ENCODE measurements around the gene GLI1. TPM values are rescaled to one million over a fixed set of nuclear protein-coding genes. Genes with fewer than 3 reads are reported as not detected.

GLI1 gene
- total RNA-seq, 1 donor from 2014 or later, result 0.93 TPM

GRCh38 chr12:57487055-57487596 lies 27.5 kb downstream of the GLI1 start:
- Histone ChIP-seq H3K27ac (replicated peaks) (peak overlapping the region; percentile 78), H3K27me3 (ENCODE audit: low read depth) (peaks cover 12% of the 10 kb centered on the region), H3K9me3 (replicated peaks) (no peaks in the 10 kb centered on the region), H3K4me3 (peak overlapping the region; percentile 98), H3K4me1 (peaks cover 25% of the 10 kb centered on the region), H3K36me3 (peaks cover 33% of the 10 kb centered on the region)
- no peak for DNase-seq
- TF ChIP-seq CTCF (IDR thresholded peaks at IDR 0.05; ENCODE audit: borderline replicate concordance), result no peak
- intact Hi-C loops (cut with micrococcal nuclease), result no loop called here

- Histone ChIP-seq H3K4me1 (peaks cover 25% of the 10 kb centered on the region), H3K9me3 (replicated peaks) (no peaks in the 10 kb centered on the region), H3K27ac (replicated peaks) (peak within 1 kb of the TSS; percentile 78), H3K27me3 (ENCODE audit: low read depth) (peaks cover 5% of the 10 kb centered on the region), H3K36me3 (peaks cover 40% of the 10 kb centered on the region), H3K4me3 (peak within 1 kb of the TSS; percentile 98)
- DNase-seq, result peak; percentile 93
- no peak for TF ChIP-seq CTCF (IDR thresholded peaks at IDR 0.05; ENCODE audit: borderline replicate concordance)
- intact Hi-C loops (cut with micrococcal nuclease), result no loop called here
These were observed 28.2 kb downstream of the GLI1 start, which contains the start of gene MARS1 for GRCh38 chr12:57487597-57488401. TSS of gene MARS1 (plus strand) at chr12:57488068. CDS start at chr12:57488091, 23 bp downstream.

- Histone ChIP-seq H3K27me3 (ENCODE audit: low read depth) (no peaks in the 10 kb centered on the region), H3K4me1 (peaks cover 25% of the 10 kb centered on the region), H3K36me3 (peaks cover 42% of the 10 kb centered on the region), H3K27ac (replicated peaks) (peak overlapping the region; percentile 78), H3K4me3 (peak overlapping the region; percentile 98), H3K9me3 (replicated peaks) (no peaks in the 10 kb centered on the region)
- no peak for TF ChIP-seq CTCF (IDR thresholded peaks at IDR 0.05; ENCODE audit: borderline replicate concordance)
- DNase-seq, result no peak
- intact Hi-C loops (cut with micrococcal nuclease), result no loop called here
These were observed 29.0 kb downstream of the GLI1 start for GRCh38 chr12:57488402-57489156.

DNA sequence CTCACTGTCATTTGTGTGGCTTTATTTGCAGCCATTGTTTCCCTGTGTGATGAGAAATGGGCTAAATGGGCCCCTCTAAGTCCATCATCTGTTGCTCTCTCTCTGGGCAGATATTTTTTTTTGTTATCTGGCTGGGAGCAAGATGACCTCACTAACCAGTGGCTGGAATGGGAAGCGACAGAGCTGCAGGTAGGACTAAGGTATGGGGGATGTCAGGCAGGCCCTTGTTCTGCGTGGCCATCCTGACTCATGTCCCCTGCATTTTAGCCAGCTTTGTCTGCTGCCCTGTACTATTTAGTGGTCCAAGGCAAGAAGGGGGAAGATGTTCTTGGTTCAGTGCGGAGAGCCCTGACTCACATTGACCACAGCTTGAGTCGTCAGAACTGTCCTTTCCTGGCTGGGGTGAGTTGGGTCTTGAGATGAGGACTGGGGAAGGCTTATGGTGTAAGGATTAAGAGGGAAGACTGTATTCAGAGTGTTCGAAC lies 29.6 kb downstream of the GLI1 start:
- no peak for DNase-seq
- intact Hi-C loops (cut with micrococcal nuclease), result no loop called here
- no peaks in the 10 kb centered on the region for H3K27me3 ChIP-seq (ENCODE audit: low read depth)
- peaks cover 25% of the 10 kb centered on the region for H3K4me1 ChIP-seq
- no peak for TF ChIP-seq CTCF (IDR thresholded peaks at IDR 0.05; ENCODE audit: borderline replicate concordance)
- peak overlapping the region; percentile 98 for H3K4me3 ChIP-seq
- peaks cover 46% of the 10 kb centered on the region for H3K36me3 ChIP-seq
- H3K27ac ChIP-seq (replicated peaks), result no peak overlapping the region
- H3K9me3 ChIP-seq (replicated peaks), result no peaks in the 10 kb centered on the region

DNA sequence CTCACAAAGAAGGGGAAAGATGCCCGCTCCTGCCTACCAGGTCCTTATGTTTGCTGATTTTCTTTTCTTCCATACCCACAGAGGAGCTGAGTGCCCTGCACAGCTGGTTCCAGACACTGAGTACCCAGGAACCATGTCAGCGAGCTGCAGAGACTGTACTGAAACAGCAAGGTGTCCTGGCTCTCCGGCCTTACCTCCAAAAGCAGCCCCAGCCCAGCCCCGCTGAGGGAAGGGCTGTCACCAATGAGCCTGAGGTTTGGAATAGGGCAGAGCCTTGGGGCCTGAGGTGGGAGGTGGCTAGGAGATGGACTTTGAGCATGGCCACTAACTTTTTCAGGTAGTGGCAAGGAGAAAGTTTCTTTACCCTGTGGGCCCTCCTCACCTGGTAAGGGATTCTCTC lies 30.5 kb downstream of the GLI1 start:
- Histone ChIP-seq H3K27me3 (ENCODE audit: low read depth) (no peaks in the 10 kb centered on the region), H3K4me1 (peaks cover 25% of the 10 kb centered on the region), H3K36me3 (peaks cover 46% of the 10 kb centered on the region), H3K27ac (replicated peaks) (no peak overlapping the region), H3K9me3 (replicated peaks) (no peaks in the 10 kb centered on the region), H3K4me3 (no peak overlapping the region)
- intact Hi-C loops (cut with micrococcal nuclease), result no loop called here
- TF ChIP-seq CTCF (IDR thresholded peaks at IDR 0.05; ENCODE audit: borderline replicate concordance), result no peak
- no peak for DNase-seq
